HCT116 (cell line): ENCODE measurements around the gene RXFP2. TPM values are rescaled to one million over a fixed set of nuclear protein-coding genes. Genes with fewer than 3 reads are reported as not detected.

Source experiments
- ATAC-seq: fragments of 200-7000 bp; cut with Tn5 transposase; 2 replicates; pipeline ENCODE4 v1.9.1; 2020; ENCODE audit warnings: mild to moderate bottlenecking, moderate library complexity
- BruUV-seq: library from RNA; stranded (reverse); fragments of 400-500 nt; replicated peaks from 2 replicates; lab custom pipeline; 2021; lab: Mats Ljungman, UMichigan
- CTCF ChIA-PET: fragments of 300-600 bp; sonication (Branson Sonifier 250); formaldehyde crosslinking; loops from one replicate; lab custom pipeline; 2021; ENCODE audit warnings: antibody characterized with exemption; lab: Charles Lee
- POLR2A ChIA-PET: fragments of 300-600, 350-600 bp; sonication (Branson Sonifier 250); formaldehyde crosslinking; loops from one replicate; lab custom pipeline; 2021; ENCODE audit warnings: antibody characterized with exemption; lab: Charles Lee
- RAD21 ChIA-PET, 2 experiments: fragments of 300-600 bp; sonication (Branson Sonifier 250); formaldehyde crosslinking; loops; one replicate each; lab custom pipeline; 2023; ENCODE audit warnings: low total read pairs in 2 of 2; ENCODE audit not compliant: uncharacterized antibody in 2 of 2, unreplicated experiment in 2 of 2, low non-redundant PET in 1 of 2; lab: Charles Lee
- DNase-seq: peaks from one replicate; pipeline ENCODE4 v3.0.0-alpha.2; 2010; ENCODE audit warnings: low read depth, low spot score
- H2AFZ ChIP-seq: fragments of 200-600 bp; shearing (Covaris generic), sonication (generic); 2 replicates; pipeline ENCODE4 v1.6.1; 2017; ENCODE audit warnings: low read depth, mixed run types, mixed read lengths, antibody characterized with exemption, low read length; ENCODE audit not compliant: poor library complexity, severe bottlenecking
- H3K27ac ChIP-seq: 2 replicates; pipeline ENCODE4 v1.5.1; 2012; ENCODE audit warnings: low read depth, low read length
- H3K27me3 ChIP-seq: fragments of 200-600 bp; sonication (generic); 2 replicates; pipeline ENCODE4 v1.6.1; 2016; ENCODE audit warnings: mixed run types, low read length, mixed read lengths; ENCODE audit not compliant: insufficient read depth
- H3K36me3 ChIP-seq, 2 experiments: fragments of 200-500 bp in 1 of 2; fragments of 200-600 bp in 1 of 2; sonication (Bioruptor generic) in 1 of 2; sonication (generic) in 1 of 2; 2 replicates each; pipeline versions ENCODE4 v1.5.1 to v1.6.1; 2014 to 2016; ENCODE audit warnings: low read length in 2 of 2, inconsistent platforms in 1 of 2, mixed read lengths in 1 of 2, mixed run types in 1 of 2; ENCODE audit not compliant: insufficient read depth in 2 of 2, control insufficient read depth in 1 of 2
- H3K4me1 ChIP-seq, 2 experiments: fragments of 200-600 bp in 1 of 2; sonication (generic) in 1 of 2; 2 replicates each; pipeline versions ENCODE4 v1.5.1 to v1.6.1; 2012 to 2017; ENCODE audit warnings: low read length in 2 of 2, inconsistent platforms in 1 of 2, mild to moderate bottlenecking in 1 of 2, mixed read lengths in 1 of 2, mixed run types in 1 of 2, moderate library complexity in 1 of 2; ENCODE audit not compliant: insufficient read depth in 2 of 2, control insufficient read depth in 1 of 2
- H3K4me2 ChIP-seq: fragments of 200-600 bp; sonication (generic); 2 replicates; pipeline ENCODE4 v1.6.1; 2017; ENCODE audit warnings: mixed run types, low read length, mixed read lengths
- H3K4me3 ChIP-seq, 2 experiments: fragments of 200-600 bp in 1 of 2; sonication (generic) in 1 of 2; replicated peaks in 1 of 2; 2 replicates each; pipeline ENCODE4 v1.5.1; 2011 to 2016; ENCODE audit warnings: low read length in 2 of 2, control low read depth in 1 of 2, low read depth in 1 of 2, mild to moderate bottlenecking in 1 of 2, mixed read lengths in 1 of 2, mixed run types in 1 of 2
- H3K79me2 ChIP-seq: fragments of 200-600 bp; sonication (generic); 2 replicates; pipeline ENCODE4 v1.6.1; 2017; ENCODE audit warnings: mild to moderate bottlenecking, mixed run types, low read length, moderate library complexity, mixed read lengths; ENCODE audit not compliant: insufficient read depth
- H3K9ac ChIP-seq: fragments of 200-600 bp; sonication (generic); 2 replicates; pipeline ENCODE4 v1.6.1; 2016; ENCODE audit warnings: low read length, mixed read lengths
- H3K9me2 ChIP-seq: fragments of 200-600 bp; sonication (generic), shearing (Covaris generic); 2 replicates; pipeline ENCODE4 v1.6.1; 2017; ENCODE audit warnings: mixed run types, mild to moderate bottlenecking, moderate library complexity; ENCODE audit not compliant: insufficient read depth
- H3K9me3 ChIP-seq, 2 experiments: fragments of 200-500 bp in 1 of 2; fragments of 200-600 bp in 1 of 2; sonication (Bioruptor generic) in 1 of 2; sonication (generic) in 1 of 2; 2 replicates each; pipeline ENCODE4 v1.6.1; 2014 to 2017; ENCODE audit warnings: low read length in 2 of 2, mixed read lengths in 2 of 2, inconsistent platforms in 1 of 2, low read depth in 1 of 2, mild to moderate bottlenecking in 1 of 2, mixed run types in 1 of 2, moderate library complexity in 1 of 2; ENCODE audit not compliant: control insufficient read depth in 1 of 2, insufficient read depth in 1 of 2
- H4K20me1 ChIP-seq: fragments of 200-600 bp; sonication (generic), shearing (Covaris generic); 2 replicates; pipeline ENCODE4 v1.6.1; 2017; ENCODE audit warnings: mixed run types, mild to moderate bottlenecking, moderate library complexity; ENCODE audit not compliant: insufficient read depth
- CBX3 ChIP-seq: IDR thresholded peaks from 2 replicates; pipeline ENCODE4 v1.6.1; 2012; ENCODE audit warnings: low read depth
- EGR1 ChIP-seq: IDR thresholded peaks from 2 replicates; pipeline ENCODE4 v1.6.1; 2012; ENCODE audit warnings: low read depth
- ELF1 ChIP-seq: IDR thresholded peaks from 2 replicates; pipeline ENCODE4 v1.6.1; 2012; ENCODE audit warnings: low read depth, borderline replicate concordance
- EZH2 ChIP-seq: fragments of 200-600 bp; sonication (generic); IDR thresholded peaks from 2 replicates; pipeline ENCODE4 v1.6.1; 2017; ENCODE audit warnings: antibody characterized with exemption, mixed run types
- EZH2phosphoT487 ChIP-seq: fragments of 200-600 bp; IDR thresholded peaks from 2 replicates; pipeline ENCODE4 v1.6.1; 2018; ENCODE audit warnings: antibody characterized with exemption, borderline replicate concordance
- FOSL1 ChIP-seq: IDR thresholded peaks from 2 replicates; pipeline ENCODE4 v1.6.1; 2012; ENCODE audit warnings: low read depth
- JUND ChIP-seq: IDR thresholded peaks from 2 replicates; pipeline ENCODE4 v1.6.1; 2012
- MAX ChIP-seq: IDR thresholded peaks from 2 replicates; pipeline ENCODE4 v1.6.1; 2012
- POLR2A ChIP-seq: IDR thresholded peaks from 2 replicates; pipeline ENCODE4 v1.7.0; 2011; ENCODE audit warnings: borderline replicate concordance; ENCODE audit not compliant: insufficient read depth, insufficient read length; ENCODE audit errors: extremely low read depth
- RAD21 ChIP-seq: IDR thresholded peaks from 2 replicates; pipeline ENCODE4 v1.6.1; 2012; ENCODE audit warnings: low read depth, mild to moderate bottlenecking
- REST ChIP-seq: IDR thresholded peaks from 2 replicates; pipeline ENCODE4 v1.6.1; 2012; ENCODE audit warnings: low read depth
- YY1 ChIP-seq: IDR thresholded peaks from 2 replicates; pipeline ENCODE4 v1.6.1; 2011; ENCODE audit warnings: low read length, low read depth, moderate library complexity, mild to moderate bottlenecking; ENCODE audit not compliant: insufficient replicate concordance; ENCODE audit errors: extremely low read depth
- ZBTB33 ChIP-seq: IDR thresholded peaks from 2 replicates; pipeline ENCODE4 v1.6.1; 2011; ENCODE audit warnings: mild to moderate bottlenecking, low read length, moderate library complexity; ENCODE audit not compliant: insufficient replicate concordance; ENCODE audit errors: extremely low read depth
- ZNF274 ChIP-seq: fragments of 200-500 bp; sonication (Bioruptor generic); IDR thresholded peaks from 2 replicates; pipeline ENCODE4 v1.6.1; 2014; ENCODE audit warnings: mild to moderate bottlenecking, low read depth, low read length, inconsistent platforms
- intact Hi-C: fragments of 100-400 bp; cut with micrococcal nuclease; formaldehyde crosslinking; loops from 2 replicates; pipeline ENCODE4 v1.10.0; 2022
- total RNA-seq: library from RNA; stranded (reverse); gene quantifications from one replicate; pipeline ENCODE4 v1.2.1, GENCODE V29; 2021; ENCODE audit not compliant: unreplicated experiment

The RXFP2 gene
- total RNA-seq, 1 experiment from 2014 or later = not detected

- no peak for ATAC-seq
- Histone ChIP-seq H3K9ac (no peak overlapping the region), H3K9me2 (no peaks in the 10 kb centered on the region), H3K9me3 (no peaks in the 10 kb centered on the region), H3K79me2 (no peaks in the 10 kb centered on the region), H4K20me1 (peaks cover 3% of the 10 kb centered on the region; the same call in 1 of the 2 replicates), H3K4me2 (no peak overlapping the region), H3K36me3 (no peaks in the 10 kb centered on the region), H3K4me1 (no peaks in the 10 kb centered on the region), H3K27ac (no peak overlapping the region), H3K27me3 (peaks cover 61% of the 10 kb centered on the region), H3K4me3 (no peak overlapping the region), H2AFZ (no peak overlapping the region)
- intact Hi-C loops = no loop called here
- DNase-seq = no peak
- no TSS peak for BruUV-seq
- RAD21 ChIA-PET = no interaction called here
- CTCF ChIA-PET = no interaction called here
- POLR2A ChIA-PET = no interaction called here
- TF ChIP-seq POLR2A = no peak
- no peak for TF ChIP-seq ELF1
- TF ChIP-seq ZBTB33 = no peak
- no peak for TF ChIP-seq EZH2phosphoT487
- TF ChIP-seq RAD21 = no peak
- TF ChIP-seq EZH2 = no peak
- TF ChIP-seq JUND = no peak
- TF ChIP-seq EGR1 = no peak
- no peak for TF ChIP-seq YY1
- no peak for TF ChIP-seq MAX
- TF ChIP-seq FOSL1 = no peak
- no peak for TF ChIP-seq CBX3
- TF ChIP-seq ZNF274 = no peak
- no peak for TF ChIP-seq REST
Measured at GRCh38 chr13:31755211-31755610, 15.9 kb downstream of the RXFP2 start.
